DOHH2 (cell line): ENCODE data around the gene FRMD4B.

Experiments used
- H3F3A ChIP-seq: fragments of 200-600 bp; sonication (generic), shearing (Covaris generic); 2 replicates; pipeline ENCODE4 v1.6.0; 2016; ENCODE audit warnings: antibody characterized with exemption, mild to moderate bottlenecking; ENCODE audit not compliant: control insufficient read depth, insufficient read depth
- H3K27ac ChIP-seq: fragments of 200-600 bp; sonication (generic); 2 replicates; pipeline ENCODE4 v1.5.1; 2014; ENCODE audit warnings: low read depth, mild to moderate bottlenecking, low read length, moderate library complexity
- H3K27me3 ChIP-seq: fragments of 200-600 bp; sonication (generic); 2 replicates; pipeline ENCODE4 v1.6.1; 2014; ENCODE audit warnings: mild to moderate bottlenecking, low read length, mixed read lengths; ENCODE audit not compliant: control insufficient read depth
- H3K36me3 ChIP-seq: fragments of 200-600 bp; sonication (generic); 2 replicates; pipeline ENCODE4 v1.6.1; 2014; ENCODE audit warnings: mild to moderate bottlenecking, low read length, moderate library complexity, mixed read lengths; ENCODE audit not compliant: control insufficient read depth
- H3K4me1 ChIP-seq: fragments of 200-600 bp; sonication (generic); 2 replicates; pipeline ENCODE4 v1.6.1; 2014; ENCODE audit warnings: mild to moderate bottlenecking, low read length, mixed read lengths; ENCODE audit not compliant: control insufficient read depth
- H3K4me2 ChIP-seq: fragments of 200-600 bp; sonication (generic); 2 replicates; pipeline ENCODE4 v1.6.0; 2014; ENCODE audit warnings: mild to moderate bottlenecking, low read length, moderate library complexity
- H3K4me3 ChIP-seq: fragments of 200-600 bp; sonication (generic); 2 replicates; pipeline ENCODE4 v1.5.1; 2014; ENCODE audit warnings: mild to moderate bottlenecking, low read length, mixed read lengths
- H3K79me2 ChIP-seq: fragments of 200-600 bp; sonication (generic); 2 replicates; pipeline ENCODE4 v1.6.1; 2014; ENCODE audit warnings: mild to moderate bottlenecking, low read length, mixed read lengths; ENCODE audit not compliant: control insufficient read depth
- H3K9me2 ChIP-seq: fragments of 200-600 bp; sonication (generic); replicated peaks from 2 replicates; pipeline ENCODE4 v1.6.1; 2014; ENCODE audit warnings: mild to moderate bottlenecking, low read length, mixed read lengths; ENCODE audit not compliant: control insufficient read depth
- H3K9me3 ChIP-seq: fragments of 200-600 bp; sonication (generic); 2 replicates; pipeline ENCODE4 v1.6.1; 2014; ENCODE audit warnings: antibody characterized with exemption, low read length, mixed read lengths; ENCODE audit not compliant: control insufficient read depth, insufficient read depth
- H4K20me1 ChIP-seq: fragments of 200-600 bp; sonication (generic); 2 replicates; pipeline ENCODE4 v1.6.0; 2014; ENCODE audit warnings: low read depth, mild to moderate bottlenecking, antibody characterized with exemption, low read length, moderate library complexity; ENCODE audit not compliant: control insufficient read depth, insufficient read depth
- EZH2phosphoT487 ChIP-seq: fragments of 200-600 bp; sonication (generic); IDR thresholded peaks from 2 replicates; pipeline ENCODE4 v1.6.1; 2017; ENCODE audit warnings: borderline replicate concordance, mild to moderate bottlenecking, antibody characterized with exemption, low read length, moderate library complexity, mixed read lengths
- TF ChIP-seq, protein P1 (sequence below): fragments of 200-600 bp; sonication (generic); IDR thresholded peaks from one replicate; pipeline ENCODE4 v1.5.1; 2014; ENCODE audit warnings: antibody characterized with exemption, mild to moderate bottlenecking, low read depth, low read length; ENCODE audit not compliant: poor library complexity, severe bottlenecking

Gene FRMD4B

DNA sequence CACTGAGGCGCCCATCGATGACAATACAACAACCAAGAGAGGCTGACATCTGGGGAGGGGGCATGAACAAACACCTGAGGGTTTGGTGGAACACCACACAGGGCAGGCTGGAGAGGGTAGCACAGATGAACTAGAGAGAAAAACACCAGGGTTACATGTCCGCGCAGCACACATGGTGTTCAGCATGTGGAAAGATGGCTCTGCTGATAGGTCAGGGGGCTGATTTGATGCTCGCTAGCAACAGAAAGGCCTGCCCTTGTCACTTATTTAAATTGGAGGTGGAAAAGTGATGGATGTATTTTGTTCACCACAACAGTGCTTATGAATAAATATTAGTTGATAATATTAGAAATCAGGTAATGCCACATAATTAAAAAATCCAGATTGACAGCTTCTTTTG, 67.5 kb downstream of the FRMD4B start:
- no peak overlapping the region for H3K4me2 ChIP-seq
- H4K20me1 ChIP-seq: no peaks in the 10 kb centered on the region
- no peaks in the 10 kb centered on the region for H3K36me3 ChIP-seq
- no peaks in the 10 kb centered on the region; the same call in 1 of the 2 replicates for H3K27me3 ChIP-seq
- no peaks in the 10 kb centered on the region for H3K9me3 ChIP-seq
- no peak for TF ChIP-seq EZH2phosphoT487
- TF ChIP-seq, protein P1, sequence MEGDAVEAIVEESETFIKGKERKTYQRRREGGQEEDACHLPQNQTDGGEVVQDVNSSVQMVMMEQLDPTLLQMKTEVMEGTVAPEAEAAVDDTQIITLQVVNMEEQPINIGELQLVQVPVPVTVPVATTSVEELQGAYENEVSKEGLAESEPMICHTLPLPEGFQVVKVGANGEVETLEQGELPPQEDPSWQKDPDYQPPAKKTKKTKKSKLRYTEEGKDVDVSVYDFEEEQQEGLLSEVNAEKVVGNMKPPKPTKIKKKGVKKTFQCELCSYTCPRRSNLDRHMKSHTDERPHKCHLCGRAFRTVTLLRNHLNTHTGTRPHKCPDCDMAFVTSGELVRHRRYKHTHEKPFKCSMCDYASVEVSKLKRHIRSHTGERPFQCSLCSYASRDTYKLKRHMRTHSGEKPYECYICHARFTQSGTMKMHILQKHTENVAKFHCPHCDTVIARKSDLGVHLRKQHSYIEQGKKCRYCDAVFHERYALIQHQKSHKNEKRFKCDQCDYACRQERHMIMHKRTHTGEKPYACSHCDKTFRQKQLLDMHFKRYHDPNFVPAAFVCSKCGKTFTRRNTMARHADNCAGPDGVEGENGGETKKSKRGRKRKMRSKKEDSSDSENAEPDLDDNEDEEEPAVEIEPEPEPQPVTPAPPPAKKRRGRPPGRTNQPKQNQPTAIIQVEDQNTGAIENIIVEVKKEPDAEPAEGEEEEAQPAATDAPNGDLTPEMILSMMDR: no peak
- H3K4me3 ChIP-seq: no peak overlapping the region
- no peaks in the 10 kb centered on the region for H3K79me2 ChIP-seq
- peaks cover 4% of the 10 kb centered on the region; the same call in 1 of the 2 replicates for H3K4me1 ChIP-seq
- H3K9me2 ChIP-seq: no peaks in the 10 kb centered on the region
- no peaks in the 10 kb centered on the region for H3F3A ChIP-seq
- H3K27ac ChIP-seq: no peak overlapping the region

DNA sequence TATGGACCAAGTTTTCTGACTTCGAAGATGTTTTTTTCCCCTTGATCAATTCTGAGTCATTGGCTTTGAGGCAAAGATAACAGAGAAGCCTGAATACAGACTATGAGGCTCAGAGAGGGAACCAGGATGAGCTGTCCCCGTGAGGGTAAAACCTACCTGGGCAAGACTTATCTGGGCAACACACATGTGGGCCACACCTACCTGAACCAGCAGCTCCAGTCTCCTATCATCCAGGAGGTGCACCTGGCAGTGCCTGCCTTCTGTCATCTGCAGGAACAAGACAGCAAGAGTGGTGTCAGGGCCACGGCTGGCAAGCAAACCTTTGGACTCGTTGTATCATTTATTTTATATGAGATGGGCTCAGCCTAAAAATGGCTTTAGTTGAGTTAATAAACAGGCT, 72.6 kb downstream of the FRMD4B start:
- H4K20me1 ChIP-seq: no peaks in the 10 kb centered on the region
- no peaks in the 10 kb centered on the region for H3K9me3 ChIP-seq
- H3K36me3 ChIP-seq: no peaks in the 10 kb centered on the region
- TF ChIP-seq EZH2phosphoT487: no peak
- TF ChIP-seq, protein P1: no peak
- no peak overlapping the region for H3K4me3 ChIP-seq
- no peaks in the 10 kb centered on the region for H3K9me2 ChIP-seq
- no peaks in the 10 kb centered on the region for H3K79me2 ChIP-seq
- H3K4me1 ChIP-seq: no peaks in the 10 kb centered on the region
- H3K4me2 ChIP-seq: no peak overlapping the region
- H3F3A ChIP-seq: no peaks in the 10 kb centered on the region
- no peaks in the 10 kb centered on the region for H3K27me3 ChIP-seq
- no peak overlapping the region for H3K27ac ChIP-seq

DNA sequence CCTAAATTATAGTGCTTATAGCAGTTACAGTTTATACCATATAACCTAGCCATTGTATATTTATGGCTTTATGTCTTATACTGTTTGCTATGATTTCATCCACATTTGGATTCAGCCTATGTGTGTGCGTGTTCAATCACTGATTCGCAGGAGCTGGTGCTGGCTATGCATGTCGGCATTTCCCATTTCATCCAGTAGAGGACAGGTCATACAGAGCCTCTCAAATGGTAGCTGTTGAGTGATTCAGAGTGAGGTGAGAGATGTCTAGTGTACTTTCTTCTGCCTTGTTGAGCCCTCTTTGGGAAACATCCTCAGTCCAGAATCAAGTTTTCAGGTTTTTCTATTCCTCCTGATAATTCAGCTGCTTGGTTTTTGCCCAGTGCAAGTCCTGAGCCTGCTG, 76.1 kb downstream of the FRMD4B start:
- Histone ChIP-seq H3K79me2 (no peaks in the 10 kb centered on the region), H3K9me3 (no peaks in the 10 kb centered on the region), H3K4me1 (no peaks in the 10 kb centered on the region), H3F3A (no peaks in the 10 kb centered on the region), H3K4me2 (no peak overlapping the region), H3K4me3 (no peak overlapping the region), H3K36me3 (no peaks in the 10 kb centered on the region), H3K27me3 (no peaks in the 10 kb centered on the region), H3K9me2 (no peaks in the 10 kb centered on the region), H3K27ac (no peak overlapping the region), H4K20me1 (no peaks in the 10 kb centered on the region)
- TF ChIP-seq, protein P1: no peak
- TF ChIP-seq EZH2phosphoT487: no peak
